DOHH2 (cell line): ENCODE measurements around the gene IPO13.

Experiments used
- CTCF ChIP-seq: fragments of 200-600 bp; sonication (generic); IDR thresholded peaks from one replicate; pipeline ENCODE4 v1.5.1; 2014; ENCODE audit warnings: antibody characterized with exemption, mild to moderate bottlenecking, low read depth, low read length; ENCODE audit not compliant: poor library complexity, severe bottlenecking
- EZH2phosphoT487 ChIP-seq: fragments of 200-600 bp; sonication (generic); IDR thresholded peaks from 2 replicates; pipeline ENCODE4 v1.6.1; 2017; ENCODE audit warnings: borderline replicate concordance, mild to moderate bottlenecking, antibody characterized with exemption, low read length, moderate library complexity, mixed read lengths

- TF ChIP-seq CTCF, result peak; percentile 71
- no peak for TF ChIP-seq EZH2phosphoT487
Measured at GRCh38 chr1:43990271-43991199, 43.8 kb downstream of the IPO13 start.
